Ovary (tissue), 9 donors: ENCODE results near the gene ERG. TPM values are rescaled to one million over a fixed set of nuclear protein-coding genes. Genes with fewer than 3 reads are reported as not detected.

Experiments used
- DNase-seq, 5 donors: peaks; one replicate each; pipeline ENCODE4 v3.0.0-alpha.2; 2019 to 2020
- H3K27ac ChIP-seq, 2 donors: fragments of 200-600 bp; one replicate each; pipeline versions ENCODE4 v1.5.1 to v1.8.0; 2019 to 2022
- H3K27me3 ChIP-seq: fragments of 200-600 bp; one replicate; pipeline ENCODE4 v1.8.0; 2022
- H3K36me3 ChIP-seq: fragments of 200-600 bp; sonication (generic); one replicate; pipeline ENCODE4 v1.5.1; 2019
- H3K4me1 ChIP-seq: one replicate; pipeline ENCODE4 v1.8.1; 2013; ENCODE audit warnings: mild to moderate bottlenecking, moderate library complexity; ENCODE audit not compliant: insufficient read depth
- H3K4me3 ChIP-seq: fragments of 200-600 bp; sonication (generic); one replicate; pipeline ENCODE4 v1.5.1; 2017
- H3K9me3 ChIP-seq, 2 donors: fragments of 200-600 bp in 1 of 2; sonication (generic) in 1 of 2; one replicate each; pipeline versions ENCODE4 v1.5.1 to v1.8.1; 2013 to 2019; ENCODE audit warnings: mild to moderate bottlenecking in 1 of 2, moderate library complexity in 1 of 2
- EP300 ChIP-seq: sonication (generic); formaldehyde crosslinking; IDR thresholded peaks from one replicate; pipeline ENCODE4 v1.6.1; 2017; ENCODE audit warnings: antibody characterized with exemption
- POLR2A ChIP-seq: fragments of 450-650 bp; IDR thresholded peaks from one replicate; pipeline ENCODE4 v1.6.1; 2017; ENCODE audit warnings: antibody characterized with exemption, mild to moderate bottlenecking, moderate library complexity
- WGBS, 3 donors: extraction: QIAGEN DNeasy Blood & Tissue Kit in 1 of 3; methylation state at CpG; one replicate each; pipeline versions ENCODE4 v1.1.5 to v1.1.7; 2013 to 2017; 5-methylcytosine and 5-hydroxymethylcytosine counted together
- intact Hi-C, 4 donors: fragments of 100-400 bp; cut with DNase I; formaldehyde crosslinking; loops; one replicate each; pipeline versions ENCODE4 v1.11.0 to v1.15.1; 2022 to 2023
- polyA plus RNA-seq, 2 donors: library from polyadenylated mRNA; stranded (reverse); fragments of 200-250 nt in 1 of 2; fragments of 350-450 nt in 1 of 2; fragmentation: Illumina TruSeq in 1 of 2; extraction: RNeasy Lipid Tissue Mini Kit (QIAGEN cat#74804) in 1 of 2; gene quantifications; one replicate each; pipeline ENCODE4 v1.2.3, GENCODE V29; 2013 to 2014
- total RNA-seq, 7 donors: library from RNA; depleted of rRNA in 2 of 7; stranded (reverse); fragments of >200 nt in 2 of 7; fragmentation: NEBNext Ultra II Directional in 3 of 7; extraction: Animal tissue kit (Norgen Biotek cat#: 25700) in 3 of 7; gene quantifications; one replicate each; pipeline versions ENCODE4 v1.1.0 to v1.2.4, GENCODE V29; 2016 to 2023
- TF ChIP-seq, protein P1 (sequence below), 3 donors: fragments of 450-650 bp in 2 of 3; fragments of 200-600 bp in 1 of 3; IDR thresholded peaks; one replicate each; pipeline versions ENCODE4 v1.5.1 to v1.8.0; 2016 to 2022; ENCODE audit warnings: antibody characterized with exemption in 3 of 3, mild to moderate bottlenecking in 1 of 3
- donor health status: DM: no; HTN: no; CAD: no; lungs with moderate emphysema.
- donor health status: DM: no; HTN: no; CAD: no.
- donor health status: Bipolar disorder and iron deficiency.
- donor health status: DM: yes; HTN: yes; CAD: no.
- donor health status: DM: no; HTN: no; CAD: no.
- donor health status: DM: yes; HTN: yes; CAD: no.

ERG gene
- total and polyA plus RNA-seq, 9 donors = 3.8 to 23.1 (median 9.5) TPM

DNA sequence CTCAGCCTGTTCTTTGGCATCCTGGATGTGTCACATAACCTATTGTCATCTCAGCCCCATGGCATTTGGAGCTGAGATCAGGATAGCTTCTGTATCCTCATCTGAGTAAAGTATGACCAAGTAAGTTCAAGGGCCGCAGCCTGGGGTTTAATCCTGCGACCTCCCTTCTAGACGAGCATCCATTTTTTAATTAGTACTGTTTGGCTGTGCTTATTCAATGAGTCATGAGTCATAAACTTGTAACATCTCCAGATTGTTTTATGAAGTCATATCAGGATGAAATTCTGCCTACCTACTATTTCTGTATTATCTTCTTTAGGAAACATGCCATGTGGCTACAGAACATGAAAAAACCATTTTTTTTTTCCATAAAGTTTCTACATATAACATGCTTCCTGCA, 119.1 kb downstream of the ERG start:
- no peaks in the 10 kb centered on the region for H3K36me3 ChIP-seq
- no peaks in the 10 kb centered on the region for H3K4me1 ChIP-seq
- TF ChIP-seq POLR2A = no peak
- TF ChIP-seq, protein P1, sequence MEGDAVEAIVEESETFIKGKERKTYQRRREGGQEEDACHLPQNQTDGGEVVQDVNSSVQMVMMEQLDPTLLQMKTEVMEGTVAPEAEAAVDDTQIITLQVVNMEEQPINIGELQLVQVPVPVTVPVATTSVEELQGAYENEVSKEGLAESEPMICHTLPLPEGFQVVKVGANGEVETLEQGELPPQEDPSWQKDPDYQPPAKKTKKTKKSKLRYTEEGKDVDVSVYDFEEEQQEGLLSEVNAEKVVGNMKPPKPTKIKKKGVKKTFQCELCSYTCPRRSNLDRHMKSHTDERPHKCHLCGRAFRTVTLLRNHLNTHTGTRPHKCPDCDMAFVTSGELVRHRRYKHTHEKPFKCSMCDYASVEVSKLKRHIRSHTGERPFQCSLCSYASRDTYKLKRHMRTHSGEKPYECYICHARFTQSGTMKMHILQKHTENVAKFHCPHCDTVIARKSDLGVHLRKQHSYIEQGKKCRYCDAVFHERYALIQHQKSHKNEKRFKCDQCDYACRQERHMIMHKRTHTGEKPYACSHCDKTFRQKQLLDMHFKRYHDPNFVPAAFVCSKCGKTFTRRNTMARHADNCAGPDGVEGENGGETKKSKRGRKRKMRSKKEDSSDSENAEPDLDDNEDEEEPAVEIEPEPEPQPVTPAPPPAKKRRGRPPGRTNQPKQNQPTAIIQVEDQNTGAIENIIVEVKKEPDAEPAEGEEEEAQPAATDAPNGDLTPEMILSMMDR (IDR thresholded peaks at IDR 0.05) = no peak
- TF ChIP-seq EP300 = no peak
- 48 to 52% (median 49%) methylated on average over 3 of the region's 3 CpGs for WGBS, 3 donors
- no peak overlapping the region for H3K4me3 ChIP-seq
- H3K27ac ChIP-seq = no peak overlapping the region
- DNase-seq = no peak
- intact Hi-C loops = no loop called here
- no peaks in the 10 kb centered on the region for H3K27me3 ChIP-seq
- H3K9me3 ChIP-seq = no peaks in the 10 kb centered on the region

GRCh38 chr21:38377165-38378088, 120.8 kb downstream of the ERG start:
- TF ChIP-seq POLR2A = no peak
- Histone ChIP-seq H3K27me3 (no peaks in the 10 kb centered on the region), H3K4me1 (no peaks in the 10 kb centered on the region), H3K9me3 (no peaks in the 10 kb centered on the region), H3K36me3 (no peaks in the 10 kb centered on the region), H3K27ac (no peak overlapping the region), H3K4me3 (no peak overlapping the region)
- 54 to 64% (median 56%) methylated on average over 5 of the region's 5 CpGs for WGBS, 3 donors
- intact Hi-C loops = no loop called here
- DNase-seq = no peak

DNA sequence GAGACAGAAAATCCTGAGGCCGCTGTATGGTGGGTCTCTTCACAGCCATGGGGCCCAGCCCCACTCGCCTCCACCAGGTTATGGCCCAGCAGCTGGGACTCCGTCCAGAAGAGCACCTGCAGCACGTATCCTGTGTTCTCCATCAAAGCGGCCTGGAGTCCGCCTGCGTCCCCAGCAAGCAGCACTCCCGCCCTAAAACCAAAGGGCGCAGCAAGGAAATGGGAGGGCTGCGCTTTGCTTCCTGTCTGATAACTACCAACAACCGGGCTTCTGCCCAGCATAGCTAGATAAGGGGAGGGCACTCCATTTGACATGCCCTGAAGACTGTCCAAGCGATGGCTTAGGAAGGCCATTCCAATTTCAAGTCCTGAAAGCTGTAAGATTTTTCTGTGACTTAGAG, 121.6 kb downstream of the ERG start:
- no peak overlapping the region for H3K4me3 ChIP-seq
- WGBS, 3 donors = 73 to 80% (median 79%) methylated on average over 12 of the region's 12 CpGs
- H3K4me1 ChIP-seq = no peaks in the 10 kb centered on the region
- no peaks in the 10 kb centered on the region for H3K36me3 ChIP-seq
- no peaks in the 10 kb centered on the region for H3K9me3 ChIP-seq
- DNase-seq = no peak
- intact Hi-C loops = no loop called here
- no peak for TF ChIP-seq POLR2A
- TF ChIP-seq, protein P1 (IDR thresholded peaks at IDR 0.05) = no peak
- no peak for TF ChIP-seq EP300
- H3K27ac ChIP-seq = no peak overlapping the region
- H3K27me3 ChIP-seq = no peaks in the 10 kb centered on the region

DNA sequence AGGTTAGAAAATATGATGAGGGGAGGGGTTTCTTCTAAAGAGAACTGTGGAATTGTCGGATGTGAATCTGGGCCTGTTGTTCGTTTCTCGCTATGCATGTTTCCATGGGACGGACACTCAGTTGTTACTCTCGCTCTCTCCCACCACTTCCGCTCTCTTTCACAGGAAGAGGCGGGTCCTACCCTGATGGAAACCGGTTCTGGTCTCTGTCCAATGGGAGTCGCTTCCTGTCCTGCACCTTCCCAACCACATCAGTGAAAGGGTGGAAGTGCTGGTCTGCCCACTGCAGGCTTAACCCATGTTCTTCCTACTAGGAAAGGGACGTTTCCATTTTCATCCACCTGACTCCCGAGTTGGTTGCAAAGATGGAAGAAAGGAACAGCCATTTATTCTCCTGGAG, 122.0 kb downstream of the ERG start:
- H3K27ac ChIP-seq = no peak overlapping the region
- H3K4me3 ChIP-seq = no peak overlapping the region
- no peaks in the 10 kb centered on the region for H3K36me3 ChIP-seq
- H3K27me3 ChIP-seq = no peaks in the 10 kb centered on the region
- intact Hi-C loops = no loop called here
- no peak for TF ChIP-seq POLR2A
- TF ChIP-seq, protein P1 (IDR thresholded peaks at IDR 0.05) = no peak
- TF ChIP-seq EP300 = no peak
- H3K4me1 ChIP-seq = no peaks in the 10 kb centered on the region
- no peaks in the 10 kb centered on the region for H3K9me3 ChIP-seq
- no peak for DNase-seq
- WGBS, 3 donors = 88 to 91% (median 91%) methylated on average over 11 of the region's 11 CpGs

DNA sequence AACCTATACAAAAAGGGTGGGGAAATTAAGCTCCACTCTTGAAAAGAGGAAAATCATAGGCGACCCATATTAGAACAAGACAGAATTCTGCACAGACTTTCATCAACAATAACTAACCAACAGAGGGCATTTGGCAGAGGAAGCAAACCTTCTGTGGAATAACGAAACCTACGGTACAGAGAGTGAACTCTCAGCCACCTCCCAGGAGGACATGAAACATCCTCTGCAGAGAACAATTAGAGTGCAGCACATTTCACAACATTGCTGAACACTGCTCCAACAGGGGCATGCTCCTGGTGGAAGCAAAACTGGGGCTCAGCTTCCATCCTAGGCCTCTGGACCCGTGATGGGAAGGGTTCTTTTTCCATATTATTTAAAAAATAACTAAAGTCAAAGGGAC, 130.6 kb downstream of the ERG start:
- 84 to 91% (median 87%) methylated on average over 4 of the region's 4 CpGs for WGBS, 3 donors
- no peaks in the 10 kb centered on the region for H3K36me3 ChIP-seq
- intact Hi-C loops = loop anchor here in 2 of 4 donors (10.0 kb wide), 2 partner anchors 143 to 883 kb away; no protein-coding TSS in a partner anchor

More for the DNA sequence above, 130.6 kb downstream of the ERG start:
- no peaks in the 10 kb centered on the region for H3K4me1 ChIP-seq
- TF ChIP-seq, protein P1 (IDR thresholded peaks at IDR 0.05) = no peak
- TF ChIP-seq EP300 = no peak
- no peak for TF ChIP-seq POLR2A
- no peaks in the 10 kb centered on the region for H3K9me3 ChIP-seq
- DNase-seq = no peak
- no peak overlapping the region for H3K4me3 ChIP-seq
- no peak overlapping the region for H3K27ac ChIP-seq
- H3K27me3 ChIP-seq = no peaks in the 10 kb centered on the region
